Posterior vena cava (tissue), 2 donors: ENCODE results near the gene DQX1. TPM values are rescaled to one million over a fixed set of nuclear protein-coding genes. Genes with fewer than 3 reads are reported as not detected.
A peak's percentile ranks its signal among the peaks of the same experiment; 100 is the strongest.

Experiments
- DNase-seq: peaks from one replicate; pipeline ENCODE4 v3.0.0-alpha.2; 2020; ENCODE audit warnings: low spot score
- intact Hi-C, 2 donors: fragments of 100-400 bp; cut with DNase I; formaldehyde crosslinking; loops; one replicate each; pipeline versions ENCODE4 v1.14.1 to v1.14.2; 2022 to 2023
- total RNA-seq, 2 donors: library from RNA; stranded (reverse); fragmentation: NEBNext Ultra II Directional; extraction: Animal tissue kit (Norgen Biotek cat#: 25700); gene quantifications; one replicate each; pipeline ENCODE4 v1.2.1, GENCODE V29; 2021
- donor health status: DM: yes; HTN: yes; CAD: no.
- donor health status: DM: yes; HTN: yes; CAD: no.

DQX1 gene
- total RNA-seq, 2 donors from 2014 or later = not detected

DNA sequence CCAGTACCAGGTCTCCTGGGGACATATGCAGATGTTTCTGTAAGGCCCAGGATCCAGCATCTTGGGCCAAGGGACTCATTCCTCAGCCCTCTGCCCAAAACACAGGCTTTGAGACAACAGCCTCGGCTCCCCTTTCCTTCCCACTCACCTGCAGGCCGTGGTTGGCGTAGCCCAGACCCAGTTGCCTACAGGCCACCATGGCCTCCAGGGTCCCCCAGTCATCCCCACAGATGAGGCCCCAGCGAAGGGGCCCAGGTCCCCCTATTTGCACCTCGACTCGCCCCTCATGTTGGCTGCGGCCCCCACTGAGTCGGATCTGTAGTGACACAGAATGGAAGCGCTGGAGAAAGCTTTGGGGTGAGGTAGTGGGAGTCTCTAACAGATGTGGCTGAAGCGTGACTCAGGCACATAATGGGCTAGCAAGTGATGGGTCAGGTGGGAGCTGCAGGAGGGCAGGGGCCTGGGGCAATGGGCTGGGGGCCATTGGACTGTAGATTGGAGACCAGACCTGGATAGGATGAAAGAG is 9.5 kb upstream of the DQX1 start:
- no peak for DNase-seq
- intact Hi-C loops = no loop called here

DNA sequence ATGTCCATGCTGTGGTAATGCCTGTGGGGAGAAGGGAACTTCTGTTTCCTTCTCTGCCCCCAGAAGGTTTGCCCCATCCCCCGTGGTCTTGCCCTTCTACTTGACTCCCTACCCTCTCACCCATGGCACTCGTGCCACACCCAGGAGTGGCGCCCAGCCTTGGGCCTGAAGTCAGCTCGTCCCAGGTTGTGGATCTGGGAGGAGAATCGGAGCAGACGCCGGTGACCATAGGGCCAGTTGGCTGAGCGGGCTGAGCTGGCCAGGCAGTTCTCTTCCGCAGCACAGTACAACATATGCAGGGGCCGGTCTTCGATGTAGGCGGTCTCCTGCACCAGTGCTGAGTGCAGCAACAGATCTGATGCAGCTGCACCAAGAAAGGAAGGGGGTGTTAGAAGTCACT is 8.4 kb upstream of the DQX1 start:
- intact Hi-C loops = no loop called here
- DNase-seq = no peak

DNA sequence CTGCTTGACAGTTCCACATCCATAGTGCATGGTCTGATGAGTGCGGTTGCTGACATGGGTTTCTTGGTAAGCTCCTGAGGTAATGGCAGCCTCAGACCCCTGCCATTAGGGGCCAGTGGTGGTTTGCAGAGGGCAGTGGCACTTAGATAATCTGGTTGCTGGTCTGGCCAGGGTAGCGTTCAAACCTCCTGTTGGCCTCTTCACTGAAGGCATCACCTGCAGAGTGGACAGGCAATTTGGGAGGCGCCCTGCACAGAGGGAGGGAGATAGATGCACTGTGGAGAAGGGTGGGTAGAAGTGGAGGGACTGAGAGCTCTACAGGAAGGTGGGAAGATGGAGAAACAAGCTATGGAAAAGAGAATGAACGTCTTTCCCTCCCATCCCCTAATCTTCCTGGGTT is 7.4 kb upstream of the DQX1 start:
- no peak for DNase-seq
- intact Hi-C loops = no loop called here

DNA sequence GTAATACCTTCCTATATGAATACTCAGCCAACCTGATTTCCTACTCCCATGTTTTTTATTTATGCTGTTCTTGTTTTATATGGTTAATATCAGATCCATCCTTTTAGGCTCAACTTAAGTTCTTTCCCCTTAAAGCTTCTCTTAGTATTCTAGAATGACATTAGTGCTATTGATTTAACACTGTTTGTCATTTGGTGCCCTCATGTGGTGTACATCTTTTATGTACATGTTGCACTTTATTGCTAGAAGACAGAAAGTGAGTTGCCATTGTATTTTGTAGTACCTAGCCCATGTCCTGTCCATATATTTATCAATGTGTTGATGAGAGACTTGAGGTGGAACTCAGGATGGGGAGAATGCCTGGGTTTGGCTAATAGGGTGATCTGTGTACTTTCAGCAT is 6.2 kb upstream of the DQX1 start:
- intact Hi-C loops = no loop called here
- no peak for DNase-seq

DNA sequence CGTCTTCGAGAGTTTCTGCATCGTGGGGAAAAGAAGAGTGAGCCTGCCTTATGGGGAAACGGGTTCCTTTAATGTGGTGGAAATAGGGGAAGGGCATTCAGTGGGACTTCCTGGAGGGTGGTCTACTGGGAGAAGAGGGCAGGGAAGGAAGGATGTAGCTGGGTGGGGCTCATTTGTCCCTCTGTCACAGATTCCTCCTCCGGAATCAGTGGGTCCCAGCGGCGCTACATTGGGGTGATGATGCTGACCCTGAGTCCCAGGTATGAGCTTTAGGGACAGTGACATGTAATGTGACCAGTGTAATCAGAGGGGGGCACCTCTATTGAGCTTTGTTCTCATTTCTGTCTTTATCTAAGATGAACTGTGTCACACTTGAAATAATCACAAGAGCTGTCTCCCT is 5.6 kb upstream of the DQX1 start:
- intact Hi-C loops = no loop called here
- no peak for DNase-seq

DNA sequence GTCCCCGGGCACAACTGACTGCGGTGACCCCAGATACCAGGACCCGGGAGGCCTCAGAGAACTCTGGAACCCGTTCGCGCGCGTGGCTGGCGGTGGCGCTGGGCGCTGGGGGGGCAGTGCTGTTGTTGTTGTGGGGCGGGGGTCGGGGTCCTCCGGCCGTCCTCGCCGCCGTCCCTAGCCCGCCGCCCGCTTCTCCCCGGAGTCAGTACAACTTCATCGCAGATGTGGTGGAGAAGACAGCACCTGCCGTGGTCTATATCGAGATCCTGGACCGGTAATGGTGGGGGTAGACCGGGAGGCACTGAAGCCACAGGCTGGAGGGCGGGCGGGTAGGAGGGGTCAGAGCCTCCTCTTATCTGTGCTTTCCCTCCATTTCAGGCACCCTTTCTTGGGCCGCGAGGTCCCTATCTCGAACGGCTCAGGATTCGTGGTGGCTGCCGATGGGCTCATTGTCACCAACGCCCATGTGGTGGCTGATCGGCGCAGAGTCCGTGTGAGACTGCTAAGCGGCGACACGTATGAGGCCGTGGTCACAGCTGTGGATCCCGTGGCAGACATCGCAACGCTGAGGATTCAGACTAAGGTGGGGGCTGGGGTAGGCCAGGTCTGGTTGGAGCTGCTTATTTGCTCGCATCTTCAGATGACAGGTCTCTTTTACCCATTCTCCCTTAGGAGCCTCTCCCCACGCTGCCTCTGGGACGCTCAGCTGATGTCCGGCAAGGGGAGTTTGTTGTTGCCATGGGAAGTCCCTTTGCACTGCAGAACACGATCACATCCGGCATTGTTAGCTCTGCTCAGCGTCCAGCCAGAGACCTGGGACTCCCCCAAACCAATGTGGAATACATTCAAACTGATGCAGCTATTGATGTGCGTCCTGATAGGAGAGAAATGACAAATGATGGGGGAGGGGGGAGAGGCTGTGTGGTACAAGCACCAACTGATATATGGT is 4.5 kb upstream of the DQX1 start:
- intact Hi-C loops = no loop called here
- peak; percentile 88 for DNase-seq

DNA sequence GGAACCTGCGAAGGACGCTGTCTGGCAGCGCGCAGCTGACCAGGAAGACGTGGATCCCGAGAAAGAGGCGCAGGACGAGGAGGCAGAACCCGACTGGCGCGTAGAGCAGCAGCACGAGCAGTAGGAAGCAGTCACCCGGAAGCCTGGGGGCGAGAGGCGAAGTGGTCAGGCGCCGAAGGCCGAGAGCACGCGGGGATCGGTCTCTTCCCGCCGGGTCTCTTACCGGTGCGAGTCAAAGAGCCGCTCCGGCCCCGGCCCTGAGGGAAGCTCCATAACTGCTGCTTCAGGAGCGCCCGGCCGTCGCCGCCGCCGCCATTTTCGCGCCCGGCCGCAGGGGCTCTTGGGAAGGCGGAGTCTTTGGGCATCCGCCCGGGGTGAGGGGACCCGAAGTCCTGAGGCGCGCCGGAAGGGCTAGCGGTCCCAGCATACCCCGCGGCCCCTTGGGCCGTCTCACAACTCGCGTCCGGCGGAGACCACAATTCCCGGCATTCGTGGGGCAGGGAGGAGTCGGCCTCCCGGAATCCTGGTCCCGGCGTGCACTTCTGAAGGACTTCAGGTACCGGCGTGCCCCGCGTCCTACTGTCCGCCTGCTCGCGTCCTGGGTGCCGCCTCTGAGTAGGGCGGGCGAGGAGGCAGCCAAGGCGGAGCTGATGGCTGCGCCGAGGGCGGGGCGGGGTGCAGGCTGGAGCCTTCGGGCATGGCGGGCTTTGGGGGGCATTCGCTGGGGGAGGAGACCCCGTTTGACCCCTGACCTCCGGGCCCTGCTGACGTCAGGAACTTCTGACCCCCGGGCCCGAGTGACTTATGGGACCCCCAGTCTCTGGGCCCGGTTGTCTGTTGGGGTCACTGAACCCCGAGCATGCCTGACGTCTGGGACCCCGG is 3.6 kb upstream of the DQX1 start, which contains the start of the genes AUP1 and HTRA2:
Gene AUP1 (minus strand): TSS at position 350 of the 882 bp plus-strand sequence. CDS start 77 bp downstream, at position 273.
Gene HTRA2 (plus strand): TSS at position 577 of the 882 bp plus-strand sequence. CDS start 74 bp downstream, at position 651.
- intact Hi-C loops = no loop called here
- DNase-seq = peak; percentile 100

DNA sequence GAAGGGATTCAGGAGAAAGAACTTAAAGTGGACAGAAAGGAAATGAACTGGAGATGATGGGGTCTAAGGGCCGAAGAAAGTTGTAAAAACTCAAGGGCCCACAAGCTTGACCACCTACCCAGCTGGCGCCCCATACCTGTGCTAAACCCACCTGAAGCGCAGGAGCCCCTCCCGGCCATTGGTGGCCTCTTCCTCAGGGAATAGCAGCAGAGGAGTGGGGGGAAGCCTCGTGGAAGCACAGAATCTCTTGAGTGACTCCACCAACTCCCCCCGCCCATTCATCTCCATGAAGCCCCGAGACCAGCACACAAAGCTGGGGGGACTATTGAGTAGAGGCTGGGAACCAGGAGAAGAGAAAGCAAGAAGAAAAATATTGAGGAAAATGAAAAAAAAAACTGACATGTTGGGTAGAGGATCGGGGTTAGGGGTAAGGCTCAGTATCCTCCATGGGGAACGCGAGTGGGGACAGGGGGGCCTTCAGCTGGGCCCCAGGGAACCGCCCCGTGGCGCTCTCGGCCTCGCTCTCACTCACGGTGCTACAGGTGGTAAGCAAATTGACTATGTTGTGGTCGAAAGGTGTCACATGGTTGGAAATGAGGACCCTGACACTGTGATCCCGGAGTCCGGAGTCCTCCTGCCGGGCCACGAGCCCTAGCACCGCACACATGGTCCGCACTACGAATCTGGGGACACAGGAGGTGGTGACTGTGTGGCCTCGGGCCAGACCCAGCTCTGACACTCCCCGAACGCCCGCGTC is 2.7 kb upstream of the DQX1 start:
- DNase-seq = no peak
- intact Hi-C loops = no loop called here

DNA sequence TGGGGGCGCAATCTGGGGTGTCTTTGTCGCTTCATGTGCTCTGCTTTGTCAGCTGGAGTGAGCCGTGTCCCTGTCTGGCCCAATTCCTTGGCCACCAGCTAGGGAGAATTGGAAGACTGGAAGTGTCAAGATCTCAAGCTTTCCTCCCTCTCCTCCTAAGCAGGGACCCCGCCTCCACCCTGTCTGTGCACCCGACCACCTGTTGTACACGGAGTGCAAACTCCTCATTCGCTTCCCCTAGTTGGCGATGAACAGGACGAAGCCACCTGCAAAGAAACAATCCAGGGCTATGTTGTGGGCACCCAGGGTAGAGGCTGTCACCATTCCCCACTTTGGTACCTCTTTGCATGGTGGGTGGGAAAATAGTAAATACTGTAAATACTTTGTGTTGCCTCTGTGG is 1.7 kb upstream of the DQX1 start:
- no peak for DNase-seq
- intact Hi-C loops = no loop called here

DNA sequence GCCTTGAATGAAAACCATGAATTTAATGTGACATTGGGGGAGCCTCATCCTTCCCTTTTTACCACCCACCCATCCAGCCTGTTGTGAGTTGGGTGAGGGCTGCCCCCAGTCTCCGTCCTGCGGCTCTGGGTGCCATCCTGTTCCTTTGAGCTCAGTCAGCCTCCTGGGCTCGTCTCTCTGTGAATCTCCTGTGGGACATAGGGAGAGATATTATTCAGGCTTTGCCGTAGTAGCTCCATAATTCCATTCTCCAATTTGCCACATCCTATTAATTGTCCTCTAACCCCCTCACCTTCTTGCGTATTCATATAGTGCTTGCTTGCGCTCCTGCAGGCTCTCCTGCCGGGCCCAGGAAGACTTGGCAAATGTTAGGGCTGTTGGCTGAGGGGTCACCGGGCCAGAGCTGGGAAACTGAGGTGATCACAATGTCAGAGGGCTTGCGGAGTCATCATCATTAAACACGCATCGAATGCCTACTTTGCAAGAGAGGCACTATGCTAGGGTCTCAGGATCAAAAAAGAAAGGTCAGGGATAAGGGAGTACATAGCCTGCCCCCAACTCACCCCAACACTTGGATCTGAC is 709 bp upstream of the DQX1 start:
- no peak for DNase-seq
- intact Hi-C loops = no loop called here

DNA sequence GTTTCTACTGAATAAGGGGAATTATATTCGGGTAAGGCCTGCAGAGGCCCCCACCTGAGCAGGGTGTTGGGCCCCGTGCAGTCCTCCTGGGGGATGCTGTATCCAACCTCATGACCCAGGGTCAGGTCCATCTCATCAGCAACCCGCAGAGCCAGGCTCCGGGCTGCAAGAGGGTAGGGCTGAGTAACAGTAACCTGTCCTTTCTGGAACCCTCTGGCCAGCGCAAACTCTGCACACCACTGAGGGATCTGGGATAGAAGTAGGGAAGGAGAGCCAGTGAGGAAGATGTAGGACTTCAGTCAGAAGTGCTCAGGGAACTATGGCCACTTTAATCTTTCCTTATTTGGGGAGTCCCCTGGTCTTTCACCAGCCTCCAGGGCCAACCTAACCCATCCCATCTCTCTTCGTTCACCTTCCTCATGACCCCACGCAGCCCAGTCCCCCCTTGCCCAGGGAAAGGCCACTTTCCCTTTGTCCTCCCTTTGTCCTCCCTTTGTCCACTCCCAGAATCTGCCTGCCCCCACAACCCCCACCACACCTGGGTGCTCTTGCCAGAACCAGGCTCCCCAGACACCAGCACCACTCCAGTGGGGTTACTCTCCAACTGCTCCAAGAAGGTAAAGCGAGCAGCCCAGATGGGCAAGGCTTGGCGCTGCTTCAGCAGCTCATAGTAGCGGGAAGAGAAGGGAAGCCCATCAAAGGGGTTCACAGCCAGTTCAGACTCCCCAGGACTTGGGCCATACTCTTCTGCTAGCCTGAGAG is 895 bp downstream of the DQX1 start:
- intact Hi-C loops = no loop called here
- DNase-seq = no peak

DNA sequence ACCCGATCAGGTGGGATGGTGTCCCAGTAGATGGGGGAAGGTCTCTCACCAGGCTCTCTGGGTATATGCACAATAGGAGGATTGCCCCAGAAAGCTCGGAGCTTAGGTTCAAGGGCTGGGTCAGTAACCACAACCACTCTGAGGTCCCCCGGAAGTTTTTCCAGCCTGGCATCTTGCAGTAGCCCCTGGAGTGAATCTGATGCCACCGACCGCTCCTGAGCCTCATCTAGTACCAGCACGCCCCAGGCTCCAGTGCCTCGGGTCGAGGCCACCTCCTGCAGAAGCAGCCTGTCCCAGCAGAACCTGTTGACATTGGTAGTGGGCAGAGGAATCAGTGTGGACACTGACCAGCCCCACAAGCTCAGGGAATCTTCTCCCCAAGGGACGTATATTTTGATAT is 2.0 kb downstream of the DQX1 start:
- DNase-seq = no peak
- intact Hi-C loops = no loop called here

DNA sequence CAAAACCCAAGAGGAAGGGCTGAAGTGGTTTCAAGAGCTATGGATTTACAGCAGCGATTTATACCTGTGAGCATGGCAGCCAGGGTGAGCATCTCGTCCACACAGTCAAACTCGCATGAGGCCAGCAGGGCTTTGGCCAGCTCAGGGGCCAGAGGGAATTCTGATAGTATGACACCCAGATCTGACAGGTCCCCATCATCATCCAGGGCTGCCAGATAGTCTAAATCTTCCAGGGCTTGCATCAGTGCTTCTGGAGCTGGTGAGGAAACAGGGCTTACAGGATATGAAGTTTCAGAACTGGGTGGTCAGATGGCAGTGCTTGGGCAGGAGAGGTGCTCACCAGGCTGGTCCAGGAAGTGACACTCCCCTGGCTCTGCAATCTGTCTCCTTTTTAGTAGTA is 3.5 kb downstream of the DQX1 start:
- DNase-seq = no peak
- intact Hi-C loops = no loop called here

DNA sequence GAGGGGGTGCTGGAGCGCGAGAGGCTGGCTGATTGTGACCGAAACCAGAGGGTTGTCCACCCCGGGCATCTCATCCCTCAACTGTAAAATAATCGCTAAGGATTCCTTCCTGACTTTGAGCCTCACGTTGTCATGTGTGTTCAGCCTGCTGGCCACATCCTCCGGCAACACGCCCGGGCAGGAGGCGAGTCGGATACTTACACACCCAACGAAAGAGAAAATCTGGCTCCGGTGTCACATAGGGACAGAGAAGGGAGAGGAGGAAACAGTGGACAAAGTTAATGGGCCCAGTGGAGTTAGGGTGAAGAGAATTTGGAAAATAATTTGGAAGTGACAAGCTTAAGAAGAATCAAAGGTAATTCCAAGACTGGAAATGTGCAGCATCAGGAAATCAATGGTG is 9.4 kb downstream of the DQX1 start:
- intact Hi-C loops = no loop called here

DNA sequence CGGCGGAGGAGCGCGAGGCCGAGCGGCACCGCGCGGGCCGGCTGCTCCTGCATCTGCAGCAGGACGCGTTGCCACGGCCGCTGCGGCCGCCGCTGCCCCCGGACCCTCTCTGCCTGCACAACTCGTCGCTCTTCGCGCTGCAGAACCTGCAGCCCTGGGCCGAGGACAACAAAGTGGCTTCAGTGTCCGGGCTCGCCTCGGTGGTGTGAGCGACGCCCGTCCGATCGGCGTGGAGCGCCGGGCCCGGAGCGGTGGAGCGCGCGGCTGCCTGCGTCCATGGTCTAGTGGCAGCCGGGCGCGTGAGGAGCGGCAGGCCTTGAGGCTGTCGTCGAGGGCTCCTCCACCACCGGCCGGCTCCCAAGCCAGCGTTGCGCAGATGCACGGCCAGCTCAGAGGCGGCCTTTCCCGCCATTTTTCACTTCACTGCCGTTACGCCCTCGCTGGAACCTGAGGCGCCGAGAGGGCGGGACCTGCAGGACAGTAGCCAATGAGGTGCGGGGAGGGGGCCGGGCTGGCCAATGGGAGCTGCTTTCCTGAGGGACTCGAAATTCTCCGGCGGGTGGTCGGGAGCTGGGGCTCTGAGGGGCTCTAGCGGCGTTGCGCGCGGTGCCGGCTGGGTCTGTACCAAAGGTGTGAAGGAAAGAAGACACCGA is 9.9 kb downstream of the DQX1 start:
- intact Hi-C loops = no loop called here
- DNase-seq = peak; percentile 90

More for the DNA sequence above, 9.4 kb downstream of the DQX1 start:
- DNase-seq = no peak

DNA sequence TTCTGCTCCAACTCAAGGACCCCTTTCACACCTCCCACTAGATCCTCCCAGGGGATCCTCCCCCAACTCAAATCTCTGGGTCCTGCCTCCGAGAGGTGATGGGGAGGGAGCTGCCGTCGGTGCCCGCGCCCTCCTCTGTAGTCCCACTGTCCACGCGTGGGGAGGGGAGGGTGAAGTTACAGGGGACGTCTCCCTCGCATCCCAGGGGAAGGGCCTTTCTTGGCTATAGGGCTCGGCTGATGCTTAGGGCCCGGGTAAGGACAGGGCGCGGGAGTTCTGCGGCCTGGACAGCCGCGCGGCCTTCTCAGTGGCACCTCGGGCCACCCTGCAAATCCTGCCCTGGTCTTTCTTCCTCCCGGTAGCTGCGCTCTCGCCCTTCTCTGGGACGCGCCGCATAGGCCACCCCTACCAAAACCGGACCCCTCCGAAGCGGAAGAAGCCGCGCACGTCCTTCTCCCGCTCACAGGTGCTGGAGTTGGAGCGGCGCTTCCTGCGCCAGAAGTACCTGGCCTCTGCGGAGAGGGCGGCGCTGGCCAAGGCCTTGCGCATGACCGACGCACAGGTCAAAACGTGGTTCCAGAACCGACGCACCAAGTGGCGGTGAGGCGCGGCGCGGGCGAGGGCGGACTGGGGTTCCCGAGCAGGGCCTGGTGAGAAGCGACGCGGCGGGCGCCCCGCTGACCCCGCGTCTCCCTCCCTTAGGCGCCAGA is 10.6 kb downstream of the DQX1 start:
- intact Hi-C loops = no loop called here
- DNase-seq = peak; percentile 73
